Raji (cell line): Measurements from ENCODE around the gene KCNN1.

ENCODE experiments used
- POLR2A ChIP-seq: IDR thresholded peaks from 2 replicates; pipeline ENCODE4 v1.6.1; 2011; ENCODE audit warnings: low read depth, low read length, control low read depth; ENCODE audit not compliant: insufficient read depth

Gene KCNN1

GRCh38 chr19:17957885-17958284 lies 9.0 kb upstream of the KCNN1 start:
- TF ChIP-seq POLR2A: no peak

DNA sequence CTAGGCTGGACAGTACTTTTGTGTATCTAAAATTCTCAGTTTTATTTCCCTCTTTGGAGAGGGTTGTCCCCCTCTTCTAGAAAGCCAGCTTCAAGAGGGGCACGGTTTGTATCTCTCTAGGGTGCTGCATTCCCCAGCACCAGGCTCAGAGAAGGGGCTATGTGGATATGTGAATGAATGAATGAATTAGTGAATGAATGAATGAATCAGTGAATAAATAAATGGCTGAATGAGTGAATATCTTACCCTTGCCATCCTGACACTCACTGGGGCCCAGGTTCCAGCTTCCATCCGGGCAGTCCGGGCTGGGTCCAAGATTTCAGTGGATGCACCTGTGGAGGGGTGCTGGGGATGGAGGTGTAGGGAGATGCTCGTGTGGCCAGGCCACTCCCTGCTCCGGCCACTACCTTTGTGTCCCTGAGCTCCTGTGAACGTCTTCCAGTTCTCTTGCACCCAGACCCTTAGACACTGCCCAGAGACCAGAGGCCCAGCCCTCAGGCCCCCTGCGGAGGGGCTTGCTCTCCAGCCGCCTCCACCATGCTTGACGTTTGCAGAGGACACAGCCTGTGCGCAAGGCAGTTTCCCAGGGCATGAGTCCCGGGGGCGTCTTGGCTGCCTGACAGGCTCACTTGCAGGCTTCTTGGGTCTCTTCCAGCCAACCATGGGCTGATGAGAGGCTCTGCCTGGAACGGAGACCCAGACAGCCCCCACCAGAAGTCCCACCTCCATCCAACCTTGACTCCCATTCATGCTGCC lies 2.8 kb upstream of the KCNN1 start:
- TF ChIP-seq POLR2A: no peak

- no peak for TF ChIP-seq POLR2A
Observed at GRCh38 chr19:17965370-17966128, 1.4 kb upstream of the KCNN1 start.

GRCh38 chr19:17966129-17966483 lies 801 bp upstream of the KCNN1 start:
- TF ChIP-seq POLR2A: no peak

DNA sequence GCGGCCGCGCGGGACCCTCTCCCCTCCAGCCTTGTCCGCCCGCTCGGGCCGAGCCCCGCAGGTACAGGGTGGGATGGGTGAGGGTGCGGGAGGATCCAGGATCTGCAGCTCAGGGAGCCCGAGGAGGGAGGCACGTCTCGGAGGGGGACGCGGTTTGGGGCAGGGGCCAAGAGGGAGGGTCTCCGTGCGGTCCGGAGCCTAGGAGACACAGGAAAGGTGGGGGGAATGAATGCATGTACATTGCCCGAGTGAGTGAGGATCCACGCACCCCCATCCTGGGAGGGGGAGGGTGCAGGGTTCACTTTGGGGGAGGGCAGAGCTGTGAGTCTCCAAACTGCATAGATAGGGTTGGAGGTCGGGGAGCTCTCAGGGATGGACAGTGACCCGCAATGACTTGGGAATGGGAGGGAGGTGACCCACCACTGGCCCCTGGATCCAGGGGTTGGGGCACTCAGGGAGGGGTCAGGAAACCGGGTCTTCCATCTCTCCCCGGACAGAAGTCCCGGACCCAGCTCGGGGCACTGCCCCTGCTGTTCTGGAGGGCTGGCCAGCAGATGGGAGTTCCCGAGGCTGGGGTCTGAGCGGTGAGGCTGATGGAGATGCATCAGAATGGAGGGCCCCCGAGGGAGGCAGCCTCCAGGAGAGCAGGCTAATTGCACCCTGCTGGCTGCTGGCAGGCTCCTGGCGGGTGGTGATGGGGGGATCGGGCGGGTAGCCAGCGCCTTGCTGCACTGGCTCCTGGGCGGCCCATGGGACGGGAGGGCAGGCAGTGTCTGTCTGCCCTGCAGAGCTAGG lies 547 bp downstream of the KCNN1 start:
- TF ChIP-seq POLR2A: no peak

GRCh38 chr19:17968362-17968761 lies 1.5 kb downstream of the KCNN1 start:
- TF ChIP-seq POLR2A: no peak

DNA sequence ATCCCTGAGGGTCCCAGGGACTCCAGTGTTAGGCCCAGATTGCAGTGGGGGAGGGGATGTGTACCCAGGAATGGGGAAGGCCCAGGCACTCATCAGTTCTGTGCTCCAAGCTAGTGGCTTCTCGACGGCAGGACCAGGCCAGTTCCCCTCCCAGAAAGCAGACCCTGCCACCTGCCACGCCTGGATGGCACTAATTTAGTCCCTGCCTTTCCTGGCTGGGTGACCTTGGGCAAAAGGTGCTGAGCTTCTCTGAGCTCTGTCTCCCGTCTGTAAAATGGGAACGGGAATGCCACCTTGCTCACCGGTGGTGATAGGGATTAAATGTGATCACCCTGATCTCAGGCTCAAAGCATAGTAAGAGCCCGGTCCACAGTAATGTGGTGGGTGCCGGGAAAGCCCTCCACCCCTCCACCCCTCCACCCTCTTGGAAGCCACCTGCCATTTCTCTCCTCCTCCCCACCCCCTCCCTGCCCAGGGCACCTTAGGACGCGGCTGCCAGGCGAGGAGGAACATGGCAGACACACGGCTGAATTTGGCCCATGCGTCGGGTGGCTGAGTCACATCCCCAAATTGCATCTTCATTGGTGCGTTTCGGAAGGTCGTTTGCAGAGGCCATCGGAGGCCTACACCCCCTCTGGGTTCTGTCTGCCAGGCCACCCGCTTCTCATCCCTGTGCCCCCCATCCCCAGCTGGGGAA lies 2.3 kb downstream of the KCNN1 start:
- no peak for TF ChIP-seq POLR2A

GRCh38 chr19:17972230-17972629 lies 5.3 kb downstream of the KCNN1 start:
- TF ChIP-seq POLR2A: no peak

- TF ChIP-seq POLR2A: no peak
Observed at GRCh38 chr19:17973759-17974158, 6.9 kb downstream of the KCNN1 start.

DNA sequence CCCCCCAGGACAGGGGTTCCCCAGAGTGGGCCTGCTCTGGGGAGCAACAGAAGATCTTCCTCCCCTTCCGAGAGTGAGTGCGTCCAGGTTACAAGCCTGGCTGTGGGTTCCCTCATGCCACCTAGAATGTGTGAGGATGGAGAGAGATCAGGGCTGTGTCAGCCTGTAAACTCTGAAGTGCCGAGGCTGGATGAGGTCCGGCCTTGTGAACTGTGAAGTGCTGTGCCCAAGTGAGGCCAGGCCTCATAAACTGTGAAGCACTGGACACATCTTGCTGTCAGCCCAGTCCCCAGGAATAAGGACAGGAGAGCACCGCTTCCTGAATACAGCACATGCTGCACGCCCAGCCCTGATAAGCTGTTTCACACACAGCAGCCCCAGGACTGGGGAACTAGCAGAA lies 7.6 kb downstream of the KCNN1 start:
- no peak for TF ChIP-seq POLR2A

GRCh38 chr19:17975032-17975431 lies 8.1 kb downstream of the KCNN1 start:
- no peak for TF ChIP-seq POLR2A

DNA sequence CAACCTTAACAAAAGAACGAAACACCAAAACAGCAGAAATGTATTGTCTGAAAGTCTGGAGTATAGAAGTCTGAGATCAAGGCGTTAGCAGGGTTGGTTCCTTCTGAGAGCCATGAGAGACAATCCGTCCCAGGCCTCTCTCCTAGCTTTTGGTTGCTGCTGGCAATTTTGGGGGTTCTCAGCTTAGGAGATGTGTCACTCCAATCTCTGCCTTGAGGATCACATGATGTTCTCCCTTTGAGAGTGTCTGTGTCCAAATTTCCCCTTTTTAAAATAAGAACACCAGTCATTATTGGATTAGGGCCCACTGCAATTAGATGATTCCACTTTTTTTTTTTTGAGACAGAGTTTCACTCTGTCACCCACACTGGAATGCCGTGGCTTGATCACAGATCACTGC lies 10.1 kb downstream of the KCNN1 start:
- TF ChIP-seq POLR2A: no peak

- TF ChIP-seq POLR2A: no peak
Observed at GRCh38 chr19:17977488-17977887, 10.6 kb downstream of the KCNN1 start.

- no peak for TF ChIP-seq POLR2A
Observed at GRCh38 chr19:17981611-17982010, 14.7 kb downstream of the KCNN1 start.

GRCh38 chr19:17982430-17982829 lies 15.5 kb downstream of the KCNN1 start:
- TF ChIP-seq POLR2A: no peak

GRCh38 chr19:17985037-17985818 lies 18.3 kb downstream of the KCNN1 start:
- no peak for TF ChIP-seq POLR2A
